DMS153 (cell line): ENCODE results near the gene DTD1.

Source experiments
- DNase-seq: peaks from one replicate; lab custom pipeline; 2025; lab: John Stamatoyannopoulos, UW

The DTD1 gene

DNA sequence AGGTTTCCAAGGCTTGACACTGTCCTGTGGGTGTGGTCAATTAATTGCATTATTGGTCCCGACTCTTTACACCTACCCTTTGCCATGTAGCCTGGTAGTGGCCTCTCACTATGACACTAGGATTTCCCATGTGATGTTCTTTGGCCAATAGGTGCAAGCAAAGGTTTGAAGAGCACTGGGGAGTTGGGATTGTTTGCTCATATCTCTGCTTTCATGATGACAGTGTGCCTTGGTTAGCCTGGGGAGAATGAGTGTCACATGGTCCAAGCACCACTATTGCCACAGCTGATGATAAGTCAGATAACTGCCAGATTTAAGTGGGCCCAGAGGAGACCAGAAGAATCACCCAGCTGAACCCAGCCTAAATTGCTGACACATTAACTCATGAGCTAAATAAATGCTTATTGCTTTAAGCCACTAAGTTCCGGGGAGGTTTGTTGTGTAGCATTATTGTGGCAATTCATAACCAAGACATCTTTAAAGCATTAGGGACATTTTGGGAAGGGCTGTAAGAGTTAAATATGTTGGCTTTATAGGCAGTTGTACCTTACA is 208.5 kb downstream of the DTD1 start:
- DNase-seq = no peak

DNA sequence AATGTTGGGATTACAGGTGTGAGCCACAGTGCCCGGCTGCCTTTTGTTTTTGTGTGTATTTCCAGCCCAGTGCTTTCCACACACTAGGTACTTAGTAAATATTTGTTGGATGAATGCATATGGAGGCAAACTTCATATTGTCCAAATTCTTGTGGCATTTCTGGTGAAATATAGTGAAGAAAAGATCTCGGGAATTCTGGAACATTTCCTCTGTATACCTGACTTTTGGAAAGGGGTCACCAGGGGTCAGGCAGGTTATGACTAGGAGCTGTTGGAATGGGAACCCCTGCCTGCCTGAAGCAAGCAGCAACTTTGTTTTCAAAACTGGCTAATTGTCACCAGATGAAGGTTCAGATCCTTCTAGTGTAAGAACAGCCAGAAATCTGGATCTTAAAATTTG is 213.7 kb downstream of the DTD1 start:
- no peak for DNase-seq

GRCh38 chr20:18802012-18802634 is 214.3 kb downstream of the DTD1 start:
- DNase-seq = no peak

GRCh38 chr20:18805881-18806280 is 218.0 kb downstream of the DTD1 start:
- no peak for DNase-seq

- no peak for DNase-seq
Observed at GRCh38 chr20:18808712-18809111, 220.9 kb downstream of the DTD1 start.

DNA sequence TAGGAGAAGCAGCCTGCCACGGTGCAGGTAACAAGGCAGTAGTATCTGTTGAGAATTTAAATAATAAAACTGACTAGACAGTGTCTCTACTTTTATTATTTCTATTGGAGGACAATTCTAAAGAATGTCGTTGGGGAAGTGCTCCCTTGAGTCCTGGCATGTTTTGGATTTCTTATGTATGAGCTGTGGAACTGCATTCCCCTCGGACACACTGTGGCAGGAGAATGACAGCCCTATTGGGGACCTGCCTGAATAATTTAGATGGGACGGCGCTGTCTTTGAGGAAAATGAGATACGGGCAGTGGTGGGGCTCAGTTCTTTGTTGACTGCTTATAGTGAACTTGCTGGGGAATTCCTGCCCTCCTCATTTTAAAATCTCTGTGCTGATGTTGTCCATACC is 223.3 kb downstream of the DTD1 start:
- DNase-seq = no peak

GRCh38 chr20:18811904-18812303 is 224.1 kb downstream of the DTD1 start:
- DNase-seq = no peak

- no peak for DNase-seq
Observed at GRCh38 chr20:18813483-18813882, 225.6 kb downstream of the DTD1 start, which contains the start of gene SCP2D1. SCP2D1 (plus strand) TSS chr20:18813783; CDS start chr20:18813816, 33 bp downstream.

DNA sequence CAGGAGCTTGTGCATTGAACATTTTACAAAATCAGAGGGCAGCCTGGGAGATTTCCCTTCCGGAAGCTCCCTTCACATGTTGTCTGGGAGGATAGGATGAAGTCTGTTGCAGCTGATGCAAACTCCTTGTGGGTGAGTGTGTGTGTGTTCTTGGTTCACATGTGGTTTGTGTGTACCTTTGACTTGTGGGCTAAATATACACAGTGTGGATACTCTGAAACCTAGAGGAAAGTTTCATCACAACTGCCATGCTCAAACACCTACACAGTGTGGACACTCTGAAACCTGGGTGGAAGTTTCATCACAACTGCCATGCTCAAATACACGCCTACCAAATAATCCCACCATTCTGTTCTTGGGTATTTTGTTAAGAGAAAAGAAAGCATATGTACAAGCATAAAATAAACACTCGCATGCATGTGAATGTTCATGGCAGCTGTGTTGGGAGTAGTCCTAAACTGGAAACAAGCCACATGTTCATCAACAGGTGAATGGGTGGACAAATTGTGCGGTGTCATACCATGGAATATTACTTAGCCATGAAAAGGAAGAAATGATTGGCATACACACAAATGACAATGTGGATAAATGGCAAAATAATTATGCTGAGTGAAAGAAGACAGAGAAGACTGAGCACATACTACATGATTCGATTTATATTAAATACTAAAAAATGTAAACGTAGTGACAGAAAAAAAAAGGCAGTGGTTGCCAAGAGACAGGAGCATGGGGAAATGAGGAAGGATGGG is 227.5 kb downstream of the DTD1 start:
- DNase-seq = no peak
